HG02981 (cell line): ENCODE results near the gene PLD6.

Source experiments
- ATAC-seq: cut with Tn5 transposase; IDR thresholded peaks from one replicate; pipeline ENCODE4 v1.9.1; 2021; ENCODE audit warnings: mild to moderate bottlenecking, moderate library complexity; ENCODE audit not compliant: unreplicated experiment

Gene PLD6

GRCh38 chr17:17157041-17157440 lies 49.1 kb downstream of the PLD6 start:
- ATAC-seq = no peak

- ATAC-seq = no peak
Observed at GRCh38 chr17:17156511-17156910, 49.6 kb downstream of the PLD6 start.

GRCh38 chr17:17156107-17156506 lies 50.0 kb downstream of the PLD6 start:
- ATAC-seq = no peak

- no peak for ATAC-seq
Observed at GRCh38 chr17:17155568-17155967, 50.6 kb downstream of the PLD6 start.

- ATAC-seq = no peak
Observed at GRCh38 chr17:17154981-17155380, 51.2 kb downstream of the PLD6 start.

GRCh38 chr17:17154556-17154955 lies 51.6 kb downstream of the PLD6 start:
- ATAC-seq = no peak

GRCh38 chr17:17153709-17154108 lies 52.4 kb downstream of the PLD6 start:
- ATAC-seq = no peak

GRCh38 chr17:17153071-17153470 lies 53.1 kb downstream of the PLD6 start:
- no peak for ATAC-seq

GRCh38 chr17:17152385-17152784 lies 53.7 kb downstream of the PLD6 start:
- ATAC-seq = no peak

- no peak for ATAC-seq
Observed at GRCh38 chr17:17151962-17152361, 54.2 kb downstream of the PLD6 start.

- no peak for ATAC-seq
Observed at GRCh38 chr17:17151541-17151940, 54.6 kb downstream of the PLD6 start.

- ATAC-seq = no peak
Observed at GRCh38 chr17:17151055-17151454, 55.1 kb downstream of the PLD6 start.
